GM21825 (cell line): ENCODE measurements around the gene SEMA7A.
"Not testable (repeated sequence)": the region's sequence is repeated elsewhere in the genome, so short reads cannot be mapped to it uniquely, and the experiment has no call there.

Experiments used
- ATAC-seq: cut with Tn5 transposase; IDR thresholded peaks from one replicate; pipeline ENCODE4 v1.9.1; 2021; ENCODE audit warnings: mild to moderate bottlenecking, moderate library complexity; ENCODE audit not compliant: unreplicated experiment

SEMA7A gene

DNA sequence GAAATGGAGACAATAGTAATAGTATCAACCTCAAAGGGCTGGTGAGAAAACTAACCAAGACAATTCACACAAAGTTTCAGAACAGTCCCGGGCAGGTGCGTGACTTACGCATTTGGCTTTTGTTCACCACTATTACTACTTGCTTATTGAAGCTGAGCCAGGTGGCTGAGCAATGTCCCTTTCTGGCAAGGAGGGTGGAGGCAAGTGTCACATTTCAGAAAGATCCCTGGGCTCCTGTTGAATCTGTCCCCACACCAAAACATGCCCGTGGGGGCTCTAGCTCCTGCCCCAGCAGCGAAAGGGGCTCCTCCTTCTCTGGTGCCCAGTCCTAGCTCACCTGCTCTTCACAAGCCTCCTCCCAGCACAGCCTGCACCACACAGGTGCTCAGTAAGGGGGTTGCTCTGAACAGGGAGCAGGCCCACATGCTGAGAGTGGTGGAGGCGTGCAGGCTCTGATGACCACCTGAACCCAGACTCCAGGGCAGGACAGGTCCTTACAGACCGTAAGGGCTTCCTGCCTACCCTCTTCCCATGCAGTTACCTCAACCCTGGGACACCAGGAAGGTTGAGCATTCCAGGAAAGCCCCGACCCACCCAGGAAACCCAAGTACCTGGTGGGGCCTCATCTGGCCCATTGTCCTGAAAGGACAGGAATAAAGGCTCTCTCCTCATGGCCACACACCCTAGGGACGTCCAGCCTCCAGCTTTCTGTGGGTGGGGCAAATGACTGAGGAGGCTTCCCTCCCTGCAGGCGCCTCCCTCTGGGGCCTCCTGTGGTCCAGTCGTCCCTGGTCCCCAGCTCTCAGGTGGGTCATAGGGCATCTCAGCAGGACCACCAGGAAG is 32.6 kb downstream of the SEMA7A start:
- ATAC-seq: no peak

DNA sequence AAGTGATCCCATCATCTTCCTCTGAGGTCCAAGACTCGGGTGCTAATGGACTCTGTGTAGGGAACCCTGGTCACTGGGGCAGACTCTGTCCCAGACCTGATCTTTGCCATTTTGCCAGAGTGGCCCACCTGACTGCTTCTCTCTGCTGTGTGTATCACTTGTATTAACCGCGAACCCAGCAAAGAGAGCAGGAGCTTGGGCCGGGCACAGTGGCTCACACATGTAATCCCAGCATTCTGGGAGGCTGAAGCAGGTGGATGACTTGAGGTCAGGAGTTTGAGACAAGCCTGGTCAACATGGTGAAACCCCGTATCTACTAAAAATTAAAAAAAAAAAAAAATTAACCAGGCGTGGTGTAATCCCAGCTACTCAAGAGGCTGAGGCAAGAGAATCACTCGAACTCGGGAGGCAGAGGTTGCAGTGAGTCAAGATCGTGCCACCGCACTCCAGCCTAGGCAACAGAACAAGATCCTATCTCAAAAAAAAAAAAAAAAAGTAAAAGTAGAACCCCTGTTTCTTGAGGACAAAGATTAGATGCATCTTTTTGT is 33.4 kb downstream of the SEMA7A start:
- no peak for ATAC-seq

DNA sequence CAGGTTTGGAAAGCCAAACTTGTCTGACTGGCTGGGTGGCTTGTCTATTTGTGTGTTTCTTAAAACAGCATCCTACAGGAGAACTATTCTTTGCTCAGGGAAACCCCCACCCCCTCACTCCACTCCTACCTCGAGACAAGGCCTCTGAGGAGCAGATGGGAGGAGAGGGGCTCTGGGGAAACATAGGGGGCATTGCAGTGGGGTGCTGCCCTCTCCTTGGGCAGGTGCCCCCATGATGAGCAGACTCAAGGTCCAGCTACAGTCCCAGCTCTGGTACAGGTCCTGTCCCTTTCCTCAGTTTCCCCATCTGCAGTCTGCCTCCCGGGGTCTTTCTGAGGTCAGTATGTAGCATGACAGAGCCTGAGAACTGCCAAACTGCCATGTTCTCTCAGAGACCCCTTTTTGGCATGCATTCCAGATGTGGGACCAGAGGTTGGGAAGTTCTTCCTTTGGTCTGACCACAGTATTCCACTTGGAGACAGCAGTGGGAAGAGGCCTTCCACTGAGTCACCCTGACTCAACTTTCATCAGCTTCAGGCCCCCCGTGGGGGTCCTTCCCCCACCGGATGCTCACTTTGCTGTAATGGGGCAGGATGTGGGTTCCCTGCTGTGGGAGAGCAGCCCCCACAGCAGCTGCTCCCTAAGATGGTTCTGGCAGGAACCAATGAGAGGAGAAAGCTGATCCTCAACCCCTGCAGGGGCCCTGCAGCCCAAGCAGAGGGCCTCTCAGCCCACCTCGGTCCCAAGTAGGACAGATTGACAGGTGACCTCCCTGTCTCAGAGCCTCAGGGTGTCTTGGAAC is 34.0 kb downstream of the SEMA7A start:
- no peak for ATAC-seq

DNA sequence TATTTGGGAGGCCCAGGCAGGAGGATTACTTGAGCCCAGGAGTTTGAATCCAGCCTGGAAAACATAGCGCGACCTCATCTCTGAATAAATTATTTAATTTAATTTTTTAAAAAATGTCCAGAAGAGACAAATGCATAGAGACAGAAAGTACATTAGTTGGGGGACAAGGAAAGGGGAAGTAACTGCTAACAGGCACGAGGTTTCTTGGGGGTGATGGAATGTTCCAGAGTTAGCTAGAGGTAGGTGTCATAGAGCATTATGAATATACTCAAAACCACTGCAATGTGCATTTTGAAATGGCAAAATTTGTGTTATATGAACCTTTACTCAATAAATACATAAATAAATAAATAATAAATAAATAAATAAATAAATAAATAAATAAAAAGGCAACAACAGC is 34.7 kb downstream of the SEMA7A start:
- no peak for ATAC-seq

DNA sequence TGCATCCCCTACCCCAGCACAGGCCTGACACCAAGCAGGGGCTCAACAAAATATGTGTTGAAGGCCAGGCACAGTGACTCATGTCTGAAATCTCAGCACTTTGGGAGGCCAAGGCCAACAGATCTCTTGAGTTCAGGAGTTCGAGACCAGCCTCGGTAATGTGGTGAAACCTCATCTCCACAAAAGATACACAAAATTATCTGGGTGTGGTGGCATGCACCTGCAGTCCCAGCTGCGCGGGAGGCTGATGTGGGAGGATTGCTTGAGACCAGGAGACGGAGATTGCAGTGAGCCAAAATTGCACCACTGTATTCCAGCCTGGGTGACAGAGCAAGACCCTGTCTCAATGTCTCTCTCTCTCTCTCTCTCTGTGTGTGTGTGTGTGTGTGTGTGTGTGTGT is 35.6 kb downstream of the SEMA7A start:
- no peak for ATAC-seq

DNA sequence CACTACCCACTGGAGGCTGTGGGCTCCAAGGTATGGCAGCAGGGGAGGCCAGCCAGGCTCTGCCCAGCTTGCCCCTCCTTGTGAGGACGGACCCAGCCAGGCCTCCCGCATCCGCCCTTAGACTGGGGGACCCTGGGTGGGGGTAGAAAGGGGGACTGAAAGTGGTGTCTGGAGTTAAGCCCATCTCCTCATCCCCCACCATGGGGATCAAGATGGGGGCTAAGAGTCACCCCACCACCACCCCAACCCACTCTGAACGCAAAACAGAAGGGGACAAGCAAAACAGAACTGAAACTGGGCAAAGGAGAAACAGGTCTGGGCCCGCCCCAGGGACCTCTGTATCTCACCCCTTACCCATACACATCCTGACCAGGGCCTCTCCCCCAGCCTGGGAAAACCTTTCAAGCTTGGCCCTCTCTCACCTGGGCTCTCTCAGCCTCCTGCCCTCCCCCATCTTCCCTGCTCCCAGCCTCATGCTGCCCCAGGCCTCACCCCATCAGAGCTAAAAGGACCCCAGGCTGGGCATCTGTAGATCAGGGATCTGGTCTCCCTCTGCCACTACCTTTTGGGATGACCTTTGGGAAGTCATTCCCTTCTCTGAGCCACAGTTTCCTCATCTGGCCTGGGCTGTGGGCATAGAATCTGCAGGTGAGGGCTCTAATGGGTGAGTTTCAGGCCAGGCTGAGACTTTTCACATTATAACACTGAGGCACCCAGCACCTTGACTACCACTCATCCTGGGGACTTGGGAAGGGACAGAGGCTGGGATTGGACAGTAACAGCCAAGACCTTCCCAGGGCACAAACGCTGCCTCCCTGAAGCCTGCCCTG is 36.3 kb downstream of the SEMA7A start:
- ATAC-seq: peak; percentile 25

DNA sequence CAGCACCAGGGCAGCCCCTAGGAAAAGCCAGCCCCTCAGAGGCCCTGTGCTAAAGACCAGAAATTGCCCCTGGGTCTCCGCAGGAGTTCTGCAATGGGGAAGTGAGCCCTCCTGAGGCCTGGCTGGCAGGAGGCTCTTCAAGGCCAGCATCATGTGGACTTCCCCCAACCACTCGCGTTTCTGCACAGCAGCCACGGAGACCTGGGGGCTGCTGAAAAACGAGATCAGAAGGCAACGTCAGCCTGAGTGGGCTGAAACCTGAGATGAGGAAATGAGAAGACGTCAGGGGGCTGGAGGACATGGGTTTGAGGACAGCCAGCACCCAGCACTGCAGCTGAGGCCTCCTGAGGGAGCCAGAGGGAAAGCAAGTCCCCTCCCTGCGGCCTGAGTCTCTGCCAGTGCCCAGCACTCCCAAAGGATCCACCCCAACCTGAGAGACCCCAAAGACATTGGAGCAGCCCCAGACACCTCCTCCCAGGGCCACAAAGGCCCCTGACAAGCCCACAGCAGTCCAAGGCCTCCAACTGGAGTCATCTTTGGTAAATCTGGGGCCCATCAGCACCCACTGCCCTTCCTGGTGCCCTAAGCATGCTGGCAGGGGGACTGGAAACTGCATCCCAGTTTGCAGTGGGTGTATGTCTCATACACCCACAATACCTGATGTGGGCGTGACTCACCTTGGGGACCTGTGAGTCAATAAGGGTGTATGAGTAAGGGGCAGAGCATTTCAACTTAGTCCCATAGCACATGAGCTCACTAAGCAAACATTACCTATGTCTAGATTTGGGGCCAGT is 37.1 kb downstream of the SEMA7A start:
- peak; percentile 37 for ATAC-seq

DNA sequence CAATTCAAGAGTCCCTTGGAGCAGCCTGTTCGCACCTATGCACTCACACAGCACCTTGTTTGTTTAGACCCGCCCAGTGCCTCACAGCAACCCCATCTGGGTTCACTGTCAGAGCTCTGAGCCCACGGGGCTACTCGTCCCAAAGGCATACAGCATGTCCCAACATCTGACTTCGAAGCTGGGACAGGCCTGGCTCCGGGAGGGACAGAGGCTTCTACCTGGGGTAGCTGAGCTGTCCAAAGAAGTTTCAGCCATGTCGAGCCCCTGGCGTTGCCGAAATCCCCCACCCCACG is 37.7 kb downstream of the SEMA7A start:
- ATAC-seq: peak; percentile 3

DNA sequence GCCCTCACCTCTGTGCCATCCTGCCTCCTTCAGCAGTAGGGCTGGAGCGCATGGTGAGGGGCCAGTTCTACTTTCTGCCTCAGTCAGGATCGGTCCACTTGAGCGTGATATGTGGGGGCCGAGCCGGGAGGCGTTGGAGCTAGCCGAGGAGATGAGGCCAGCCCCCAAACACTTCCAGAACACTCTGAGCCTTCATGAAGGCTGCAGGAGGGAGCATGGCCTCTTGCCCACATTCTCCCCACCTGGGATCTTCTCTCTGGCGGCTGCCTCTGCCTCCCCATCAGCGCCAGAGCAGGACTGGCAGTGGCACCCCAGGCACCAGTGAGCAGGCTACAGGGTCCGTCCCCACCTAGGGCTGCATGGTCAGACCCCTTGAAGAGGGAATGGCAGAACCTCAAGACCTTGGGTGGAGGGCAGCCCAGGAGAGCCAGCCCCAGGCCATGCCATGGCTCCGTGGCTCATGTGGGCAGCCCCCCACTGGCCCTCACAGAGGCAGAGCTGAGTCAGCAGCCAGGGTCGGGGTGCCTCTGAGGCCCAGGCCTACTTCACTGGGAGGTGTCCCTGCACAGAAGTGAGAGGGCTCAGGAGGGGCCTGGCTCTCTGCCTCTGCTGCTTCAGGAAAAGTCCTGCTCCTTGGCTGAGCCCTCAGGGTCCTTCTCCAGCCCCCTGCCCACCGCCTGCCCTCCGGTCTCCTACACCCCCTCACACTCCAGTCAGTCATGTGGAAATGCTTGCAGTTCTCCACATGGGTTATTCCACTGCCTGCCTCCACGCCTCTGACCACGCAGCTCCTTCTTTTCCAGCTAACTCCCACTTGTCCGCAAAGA is 38.2 kb downstream of the SEMA7A start:
- no peak for ATAC-seq

DNA sequence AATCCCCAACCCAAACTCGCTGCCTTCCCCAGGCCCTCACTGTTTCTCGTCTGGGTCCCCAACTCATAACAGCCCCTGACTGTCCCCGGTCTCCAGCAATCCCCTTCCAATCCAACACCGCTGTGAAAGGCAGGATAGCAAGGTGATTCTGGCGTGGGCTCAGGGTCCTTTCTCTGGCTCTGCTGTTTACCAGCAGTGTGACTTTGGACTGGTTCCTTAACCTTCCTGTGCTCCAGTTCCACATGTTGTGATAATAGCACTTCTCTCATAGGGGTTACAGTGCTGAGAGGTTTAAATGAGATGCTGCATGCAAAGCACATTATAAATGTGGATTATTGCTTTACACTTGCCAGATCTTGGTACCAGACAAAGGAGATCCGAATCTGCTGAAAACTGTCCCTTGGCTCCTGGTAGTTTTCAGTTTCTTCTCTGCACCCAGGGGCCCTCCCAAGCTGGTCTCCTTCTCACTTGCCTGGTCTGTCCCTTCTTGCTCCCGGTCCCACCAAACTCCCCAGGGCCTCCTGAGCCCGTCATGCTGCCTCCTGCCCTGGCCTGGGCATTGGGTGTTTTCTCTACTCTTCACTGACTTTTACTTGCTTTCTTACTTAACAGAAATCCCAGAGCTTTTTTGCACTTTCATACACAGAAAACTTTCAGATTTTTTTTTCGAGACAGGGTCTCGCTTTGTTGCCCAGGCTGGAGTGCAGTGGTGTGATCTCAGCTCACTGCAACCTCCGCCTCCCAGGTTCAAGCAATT is 39.5 kb downstream of the SEMA7A start:
- ATAC-seq: no peak

DNA sequence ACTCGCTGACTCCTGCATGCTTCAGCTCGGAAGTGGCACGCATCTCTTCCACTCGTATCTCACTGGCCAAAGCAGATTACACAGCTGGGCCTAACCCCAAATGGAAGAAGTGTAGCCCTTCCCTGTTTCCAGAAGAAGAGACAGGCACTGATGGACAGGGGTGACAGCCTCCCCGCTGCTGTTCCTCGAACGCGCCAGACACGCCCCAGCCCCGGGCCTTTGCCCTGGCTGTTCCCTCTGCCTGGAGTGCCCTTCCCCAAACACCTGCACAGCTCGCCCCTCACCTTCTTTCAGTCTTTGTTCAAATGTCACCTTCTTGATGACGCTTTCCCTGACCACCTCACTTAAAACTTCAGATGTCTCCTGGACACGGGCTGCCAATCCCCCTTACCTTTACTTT is 40.3 kb downstream of the SEMA7A start:
- no peak for ATAC-seq

DNA sequence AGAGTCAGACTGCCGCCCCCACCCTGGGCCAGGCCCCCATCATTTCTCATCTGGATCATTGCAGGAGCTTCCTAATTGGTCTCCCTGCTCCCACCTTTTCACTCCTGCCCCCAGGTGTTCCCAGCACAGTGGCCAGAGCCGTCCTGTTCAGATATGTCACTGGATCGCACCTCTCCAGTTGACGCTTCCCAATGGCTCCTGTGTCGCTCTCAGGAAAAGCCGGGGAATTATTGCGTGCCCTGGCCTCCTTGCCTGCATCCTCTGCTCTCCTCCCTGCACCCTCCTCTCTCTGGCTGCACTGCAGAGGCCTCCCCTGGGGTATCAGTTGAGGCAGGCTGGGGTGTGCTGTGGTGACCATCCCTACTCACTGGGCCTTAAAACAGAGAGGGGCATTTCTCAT is 40.9 kb downstream of the SEMA7A start:
- ATAC-seq: no peak

DNA sequence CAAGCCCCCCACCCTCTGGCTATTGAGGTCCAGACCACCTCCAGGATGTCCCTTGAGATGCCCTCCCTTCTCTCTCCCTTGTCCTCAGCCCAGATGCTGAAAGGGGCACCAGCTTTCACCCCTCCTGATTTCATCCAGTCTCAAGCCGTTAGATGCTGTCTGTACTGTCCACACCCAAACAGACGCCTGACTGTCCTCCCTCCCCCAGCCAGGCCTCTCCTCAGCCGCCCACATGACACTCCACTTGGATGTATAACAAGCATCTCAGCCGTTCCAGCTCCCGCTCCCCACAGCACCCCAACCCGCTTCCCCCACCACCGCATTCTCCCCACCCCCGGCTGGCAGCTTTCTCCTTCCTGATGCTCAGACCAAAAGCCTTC is 41.3 kb downstream of the SEMA7A start:
- ATAC-seq: no peak

DNA sequence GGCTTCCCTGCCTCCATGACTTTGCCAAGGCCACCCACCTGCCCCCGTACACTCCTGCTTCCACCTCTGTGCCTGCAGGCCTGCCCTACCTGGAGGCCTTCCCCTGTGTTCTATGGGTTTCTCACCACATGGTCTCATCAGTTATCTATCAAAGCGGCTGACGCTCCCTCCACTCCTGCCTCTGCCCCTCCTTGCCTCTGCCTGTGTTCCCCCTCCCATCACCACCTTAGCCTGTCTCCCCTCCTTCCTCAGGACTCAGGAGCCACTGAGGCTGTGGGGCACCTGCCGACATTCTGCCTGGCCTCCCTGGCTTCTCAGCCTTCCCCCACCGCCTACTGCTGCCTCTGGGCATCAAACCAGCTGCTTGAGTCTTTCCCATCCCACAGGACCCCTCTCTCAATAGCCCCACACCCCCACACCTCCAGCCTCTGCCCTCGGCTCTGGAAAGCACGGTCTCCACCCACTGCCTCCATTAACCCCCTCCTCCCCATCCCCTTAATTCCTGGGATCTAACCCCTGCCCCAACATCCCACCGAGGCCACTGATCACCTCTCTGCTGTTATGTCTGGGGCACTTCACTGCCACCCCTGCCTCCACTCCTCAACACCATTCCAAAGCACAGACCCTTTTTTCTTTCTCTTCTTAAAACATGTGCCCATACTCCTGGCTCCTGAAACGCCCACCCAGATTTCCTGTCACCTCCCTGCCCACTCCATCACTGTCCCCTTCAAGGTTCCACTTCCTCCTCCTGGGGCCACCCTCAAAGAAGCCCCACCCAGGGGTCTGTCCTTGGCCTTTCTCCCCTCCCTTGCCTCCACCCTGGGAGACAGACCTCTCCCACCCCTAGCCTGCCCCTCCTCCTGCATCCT is 41.9 kb downstream of the SEMA7A start:
- ATAC-seq: no peak

DNA sequence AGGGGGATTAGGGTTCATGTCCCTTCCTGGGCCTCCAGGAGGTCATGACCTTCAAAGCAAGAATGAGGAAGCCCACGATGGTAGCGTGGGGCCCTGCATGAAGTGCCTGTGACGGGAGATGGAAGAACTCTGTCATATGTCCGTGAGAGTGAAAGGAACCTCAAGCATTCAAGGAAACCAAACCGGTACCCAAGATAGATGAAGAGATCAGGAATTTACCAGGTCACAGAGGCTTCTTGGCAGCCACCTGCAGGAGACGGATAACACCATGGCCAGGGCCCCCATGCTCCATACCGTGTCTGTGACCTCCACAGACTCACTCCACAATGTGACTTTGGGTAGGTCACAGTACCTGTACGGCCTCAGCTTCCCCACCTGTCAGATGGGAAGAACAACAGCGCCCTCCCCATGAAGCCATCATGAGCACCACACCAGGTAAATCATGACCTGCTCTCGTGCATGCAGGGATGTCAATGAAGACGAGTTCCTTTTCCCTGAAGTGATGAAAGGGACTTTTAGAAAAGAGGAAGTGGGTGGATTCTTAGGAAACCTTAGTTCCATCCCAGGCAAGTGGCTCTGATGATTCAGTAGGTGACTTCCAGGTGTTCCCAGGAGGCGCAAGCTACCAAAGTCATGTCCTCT is 43.0 kb downstream of the SEMA7A start:
- ATAC-seq: no peak

DNA sequence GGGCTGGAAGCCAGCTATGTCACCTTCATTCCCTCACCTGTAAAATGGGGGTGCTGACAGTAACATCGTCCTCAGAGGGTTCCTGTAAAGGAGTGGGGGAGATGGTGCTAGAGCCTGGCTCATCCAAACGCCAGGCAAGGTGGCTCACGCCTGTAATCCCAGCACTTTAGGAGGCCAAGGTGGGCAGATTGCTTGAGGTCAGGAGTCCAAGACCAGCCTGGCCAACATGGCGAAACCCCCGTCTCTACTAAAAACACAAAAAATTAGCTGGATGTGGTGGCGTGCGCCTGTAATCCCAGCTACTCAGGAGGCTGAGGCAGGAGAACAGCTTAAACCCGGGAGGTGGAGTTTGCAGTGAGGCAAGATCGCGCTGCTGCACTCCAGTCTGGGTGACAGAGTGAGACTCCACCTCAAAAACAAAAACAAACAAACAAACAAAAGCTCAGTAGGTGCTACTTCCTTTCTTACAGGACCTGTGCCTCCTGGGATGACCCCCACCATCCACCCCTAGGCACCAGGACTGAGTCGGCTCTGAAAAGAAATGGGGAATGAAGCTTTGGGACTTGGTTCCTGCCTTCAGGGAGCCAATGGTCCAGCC is 43.6 kb downstream of the SEMA7A start:
- not testable (repeated sequence) for ATAC-seq
